Loucy (cell line): ENCODE data around the gene TMEM253.

Source experiments
- CTCF ChIP-seq: fragments of 200-600 bp; sonication (generic); conservative IDR thresholded peaks from 2 replicates; pipeline ENCODE4 v1.5.1; 2014; ENCODE audit warnings: mild to moderate bottlenecking, antibody characterized with exemption, low read length
- EZH2phosphoT487 ChIP-seq: fragments of 200-600 bp; IDR thresholded peaks from 2 replicates; pipeline ENCODE4 v1.6.1; 2018; ENCODE audit warnings: antibody characterized with exemption, mild to moderate bottlenecking, moderate library complexity, borderline replicate concordance

GRCh38 chr14:21060614-21061346 is 40.1 kb upstream of the TMEM253 start:
- TF ChIP-seq CTCF (no peak), EZH2phosphoT487 (no peak)
